ENCODE measurements around the gene RAMP2. TPM values are rescaled to one million over a fixed set of nuclear protein-coding genes. Genes with fewer than 3 reads are reported as not detected.
"Not testable (repeated sequence)": the region's sequence is repeated elsewhere in the genome, so short reads cannot be mapped to it uniquely, and the experiment has no call there.

RAMP2 gene
- total RNA-seq, 2 donors from 2014 or later, result 16.3 TPM

- H3K36me3 ChIP-seq, result no peaks in the 10 kb centered on the region
- no peak for TF ChIP-seq POLR2AphosphoS5 (IDR thresholded peaks at IDR 0.05)
- TF ChIP-seq, protein P1, sequence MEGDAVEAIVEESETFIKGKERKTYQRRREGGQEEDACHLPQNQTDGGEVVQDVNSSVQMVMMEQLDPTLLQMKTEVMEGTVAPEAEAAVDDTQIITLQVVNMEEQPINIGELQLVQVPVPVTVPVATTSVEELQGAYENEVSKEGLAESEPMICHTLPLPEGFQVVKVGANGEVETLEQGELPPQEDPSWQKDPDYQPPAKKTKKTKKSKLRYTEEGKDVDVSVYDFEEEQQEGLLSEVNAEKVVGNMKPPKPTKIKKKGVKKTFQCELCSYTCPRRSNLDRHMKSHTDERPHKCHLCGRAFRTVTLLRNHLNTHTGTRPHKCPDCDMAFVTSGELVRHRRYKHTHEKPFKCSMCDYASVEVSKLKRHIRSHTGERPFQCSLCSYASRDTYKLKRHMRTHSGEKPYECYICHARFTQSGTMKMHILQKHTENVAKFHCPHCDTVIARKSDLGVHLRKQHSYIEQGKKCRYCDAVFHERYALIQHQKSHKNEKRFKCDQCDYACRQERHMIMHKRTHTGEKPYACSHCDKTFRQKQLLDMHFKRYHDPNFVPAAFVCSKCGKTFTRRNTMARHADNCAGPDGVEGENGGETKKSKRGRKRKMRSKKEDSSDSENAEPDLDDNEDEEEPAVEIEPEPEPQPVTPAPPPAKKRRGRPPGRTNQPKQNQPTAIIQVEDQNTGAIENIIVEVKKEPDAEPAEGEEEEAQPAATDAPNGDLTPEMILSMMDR (IDR thresholded peaks at IDR 0.05), result no peak
- TF ChIP-seq POLR2A (IDR thresholded peaks at IDR 0.05), result no peak
- WGBS, result 68% methylated on average over 3 of the region's 3 CpGs
- no peak overlapping the region for H3K27ac ChIP-seq
- intact Hi-C loops (cut with DNase I), result no loop called here
- H3K27me3 ChIP-seq (replicated peaks; ENCODE audit: insufficient read depth), result no peaks in the 10 kb centered on the region
- no peak for DNase-seq (ENCODE audit: low spot score)
- H3K4me1 ChIP-seq (replicated peaks), result no peaks in the 10 kb centered on the region
- no peaks in the 10 kb centered on the region for H3K9me3 ChIP-seq
- H3K4me3 ChIP-seq, result no peak overlapping the region
These were observed 6.2 kb upstream of the RAMP2 start for GRCh38 chr17:42754782-42755181.

- no peaks in the 10 kb centered on the region for H3K9me3 ChIP-seq
- no peaks in the 10 kb centered on the region for H3K36me3 ChIP-seq
- H3K4me1 ChIP-seq (replicated peaks), result no peaks in the 10 kb centered on the region
- H3K4me3 ChIP-seq, result peak overlapping the region; percentile 48 to 52
- DNase-seq (ENCODE audit: low spot score), result no peak
- TF ChIP-seq, protein P1 (IDR thresholded peaks at IDR 0.05), result no peak
- TF ChIP-seq POLR2AphosphoS5 (IDR thresholded peaks at IDR 0.05) (no peak), POLR2A (IDR thresholded peaks at IDR 0.05) (no peak)
- intact Hi-C loops (cut with DNase I), result loop anchor here (10.0 kb wide), 1 partner anchor 175 kb away; no protein-coding TSS in a partner anchor
- H3K27ac ChIP-seq, result peak overlapping the region; percentile 14 to 53
- no peaks in the 10 kb centered on the region for H3K27me3 ChIP-seq (replicated peaks; ENCODE audit: insufficient read depth)
- WGBS, result 60% methylated on average over 11 of the region's 11 CpGs
These were observed 910 bp upstream of the RAMP2 start for GRCh38 chr17:42759982-42760651.

DNA sequence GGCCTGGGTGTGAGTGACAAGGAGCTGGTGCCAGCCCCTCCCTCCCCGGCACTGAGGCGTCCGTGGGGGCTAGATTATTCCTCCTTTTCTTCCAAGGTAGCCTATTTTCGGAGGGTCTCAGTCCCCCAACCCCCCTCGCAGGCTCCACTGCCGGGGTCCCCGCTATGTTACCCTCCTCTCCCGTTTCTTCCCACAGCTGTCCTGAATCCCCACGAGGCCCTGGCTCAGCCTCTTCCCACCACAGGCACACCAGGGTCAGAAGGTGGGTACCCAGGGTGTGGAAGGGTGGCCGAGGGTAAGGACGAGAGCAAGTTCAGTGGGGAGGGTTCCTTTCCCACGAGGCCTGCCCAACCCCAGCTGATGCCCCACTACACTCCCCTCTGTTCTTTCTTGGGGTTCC, 611 bp downstream of the RAMP2 start:
- Histone ChIP-seq H3K36me3 (no peaks in the 10 kb centered on the region), H3K9me3 (no peaks in the 10 kb centered on the region), H3K4me1 (replicated peaks) (no peaks in the 10 kb centered on the region), H3K27ac (peak overlapping the region; percentile 47 to 53), H3K27me3 (replicated peaks; ENCODE audit: insufficient read depth) (no peaks in the 10 kb centered on the region), H3K4me3 (peak overlapping the region; percentile 48 to 52)
- WGBS, result 42% methylated on average over 12 of the region's 12 CpGs
- TF ChIP-seq, protein P1 (IDR thresholded peaks at IDR 0.05), result no peak
- TF ChIP-seq POLR2A (IDR thresholded peaks at IDR 0.05) (no peak), POLR2AphosphoS5 (IDR thresholded peaks at IDR 0.05) (no peak)
- intact Hi-C loops (cut with DNase I), result loop anchor here (10.0 kb wide), 1 partner anchor 177 kb away; no protein-coding TSS in a partner anchor
- no peak for DNase-seq (ENCODE audit: low spot score)

DNA sequence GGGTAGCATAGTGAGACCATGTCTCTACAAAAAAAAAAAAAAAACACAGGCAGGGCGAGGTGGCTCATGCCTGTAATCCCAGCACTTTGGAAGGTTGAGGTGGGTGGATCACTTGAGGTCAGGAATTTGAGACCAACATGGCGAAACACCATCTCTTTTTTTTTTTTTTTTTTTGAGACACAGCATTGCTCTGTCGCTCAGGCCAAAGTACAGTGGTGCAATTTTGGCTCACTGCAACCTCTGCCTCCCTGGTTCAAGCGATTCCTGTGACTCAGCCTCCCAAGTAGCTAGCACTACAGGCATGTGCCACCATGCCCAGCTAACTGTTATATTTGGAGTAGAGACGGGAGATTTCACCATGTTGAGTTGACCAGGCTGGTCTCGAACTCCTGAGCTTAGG, 5.1 kb downstream of the RAMP2 start:
- intact Hi-C loops (cut with DNase I), result loop anchor here (10.0 kb wide), 1 partner anchor 181 kb away; no protein-coding TSS in a partner anchor
- Histone ChIP-seq H3K4me1 (replicated peaks) (no peaks in the 10 kb centered on the region), H3K27ac (no peak overlapping the region), H3K4me3 (no peak overlapping the region), H3K36me3 (no peaks in the 10 kb centered on the region), H3K9me3 (no peaks in the 10 kb centered on the region), H3K27me3 (replicated peaks; ENCODE audit: insufficient read depth) (no peaks in the 10 kb centered on the region)
- DNase-seq (ENCODE audit: low spot score), result no peak
- 92% methylated on average over 6 of the region's 6 CpGs for WGBS
- TF ChIP-seq POLR2AphosphoS5 (IDR thresholded peaks at IDR 0.05) (no peak), POLR2A (IDR thresholded peaks at IDR 0.05) (no peak)
- TF ChIP-seq, protein P1 (IDR thresholded peaks at IDR 0.05), result no peak

- DNase-seq (ENCODE audit: low spot score), result no peak
- no peaks in the 10 kb centered on the region for H3K9me3 ChIP-seq
- H3K27me3 ChIP-seq (replicated peaks; ENCODE audit: insufficient read depth), result no peaks in the 10 kb centered on the region
- H3K27ac ChIP-seq, result no peak overlapping the region
- H3K4me1 ChIP-seq (replicated peaks), result no peaks in the 10 kb centered on the region
- TF ChIP-seq POLR2AphosphoS5 (IDR thresholded peaks at IDR 0.05) (no peak), POLR2A (IDR thresholded peaks at IDR 0.05) (no peak)
- TF ChIP-seq, protein P1 (IDR thresholded peaks at IDR 0.05), result no peak
- no peaks in the 10 kb centered on the region for H3K36me3 ChIP-seq
- intact Hi-C loops (cut with DNase I), result loop anchor here (10.0 kb wide), 1 partner anchor 183 kb away; no protein-coding TSS in a partner anchor
- H3K4me3 ChIP-seq, result no peak overlapping the region
These were observed 6.5 kb downstream of the RAMP2 start for GRCh38 chr17:42767512-42767911.

DNA sequence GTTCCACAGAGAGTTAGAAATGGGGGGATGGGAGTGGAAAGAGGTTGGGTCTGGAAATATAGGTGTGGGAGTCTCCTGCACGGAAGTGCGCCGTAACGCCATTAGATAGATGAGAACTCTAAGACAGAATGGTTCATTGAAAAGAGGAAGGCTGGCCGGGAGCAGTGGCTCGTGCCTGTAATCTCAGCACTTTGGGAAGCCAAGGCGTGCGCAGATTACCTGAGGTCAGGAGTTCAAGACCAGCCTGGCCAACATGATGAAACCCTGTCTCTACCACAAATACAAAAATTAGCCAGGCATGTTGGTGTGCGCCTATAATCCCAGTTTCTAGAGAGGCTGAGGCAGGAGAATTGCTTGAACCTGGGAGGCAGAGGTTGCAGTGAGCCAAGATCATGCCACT, 7.0 kb downstream of the RAMP2 start:
- H3K9me3 ChIP-seq; H3K4me1 ChIP-seq (replicated peaks); H3K27ac ChIP-seq; DNase-seq (ENCODE audit: low spot score); H3K36me3 ChIP-seq; H3K27me3 ChIP-seq (replicated peaks; ENCODE audit: insufficient read depth); H3K4me3 ChIP-seq: not testable (repeated sequence)
- intact Hi-C loops (cut with DNase I), result loop anchor here (10.0 kb wide), 1 partner anchor 183 kb away; no protein-coding TSS in a partner anchor
- WGBS, result 66% methylated on average over 9 of the region's 9 CpGs

GRCh38 chr17:42769964-42770363, 8.9 kb downstream of the RAMP2 start:
- H3K27ac ChIP-seq; H3K27me3 ChIP-seq (replicated peaks; ENCODE audit: insufficient read depth); H3K36me3 ChIP-seq; H3K4me3 ChIP-seq; H3K4me1 ChIP-seq (replicated peaks); H3K9me3 ChIP-seq; DNase-seq (ENCODE audit: low spot score): not testable (repeated sequence)
- intact Hi-C loops (cut with DNase I), result loop anchor here (10.0 kb wide), 1 partner anchor 185 kb away; no protein-coding TSS in a partner anchor
- WGBS, result 87% methylated on average over 10 of the region's 10 CpGs
